ENCODE measurements around the gene PRPF40A. TPM values are rescaled to one million over a fixed set of nuclear protein-coding genes. Genes with fewer than 3 reads are reported as not detected.

PRPF40A gene
- total RNA-seq, 1 experiment from 2014 or later, result 166 TPM

DNA sequence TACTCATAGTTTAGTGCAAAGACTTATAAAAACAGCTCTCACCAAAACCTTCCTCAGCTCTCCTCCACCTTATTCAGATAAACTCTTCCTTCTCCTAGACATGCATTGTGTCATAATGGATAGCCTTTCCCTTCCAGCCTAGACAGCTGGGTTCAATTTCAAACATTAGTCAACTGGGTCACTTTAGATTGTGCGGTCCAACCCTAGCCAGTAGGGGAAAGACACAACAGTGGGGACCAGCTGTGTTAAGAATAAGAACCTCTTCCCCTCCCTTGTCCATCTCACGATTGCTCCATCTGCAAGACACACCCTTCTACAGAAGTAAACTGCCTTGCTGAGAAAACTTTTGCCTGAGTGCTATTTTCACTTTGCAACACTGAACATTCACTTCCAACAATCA lies 8.5 kb downstream of the PRPF40A start:
- Histone ChIP-seq H3K4me1 (ENCODE audit: insufficient read depth, low read length, poor library complexity, severe bottlenecking) (no peaks in the 10 kb centered on the region), H3K9me3 (ENCODE audit: low read depth, low read length, poor library complexity, severe bottlenecking) (no peaks in the 10 kb centered on the region), H3K36me3 (ENCODE audit: insufficient read depth, low read length, poor library complexity, severe bottlenecking) (peaks cover 38% of the 10 kb centered on the region), H3K27me3 (replicated peaks; ENCODE audit: insufficient read depth, low read depth, low read length, poor library complexity) (no peaks in the 10 kb centered on the region), H3K4me3 (ENCODE audit: low read depth, low read length, poor library complexity, severe bottlenecking) (no peak overlapping the region), H3K27ac (ENCODE audit: low read depth, low read length, poor library complexity, severe bottlenecking) (no peak overlapping the region)
- DNase-seq (ENCODE audit: low spot score), result no peak
- POLR2A ChIA-PET (ENCODE audit: low non-redundant PET), result interaction anchor here (0.7 kb wide), 1 partner anchor 40 kb away, joined by 3 read pairs; no protein-coding TSS in a partner anchor
- CTCF ChIA-PET, result no interaction called here
- intact Hi-C loops (cut with micrococcal nuclease; ENCODE audit: unreplicated experiment), result no loop called here
- no peak for TF ChIP-seq EZH2 (IDR thresholded peaks at IDR 0.05; ENCODE audit: borderline replicate concordance, low read depth, low read length, poor library complexity, severe bottlenecking)
- TF ChIP-seq, protein P1, sequence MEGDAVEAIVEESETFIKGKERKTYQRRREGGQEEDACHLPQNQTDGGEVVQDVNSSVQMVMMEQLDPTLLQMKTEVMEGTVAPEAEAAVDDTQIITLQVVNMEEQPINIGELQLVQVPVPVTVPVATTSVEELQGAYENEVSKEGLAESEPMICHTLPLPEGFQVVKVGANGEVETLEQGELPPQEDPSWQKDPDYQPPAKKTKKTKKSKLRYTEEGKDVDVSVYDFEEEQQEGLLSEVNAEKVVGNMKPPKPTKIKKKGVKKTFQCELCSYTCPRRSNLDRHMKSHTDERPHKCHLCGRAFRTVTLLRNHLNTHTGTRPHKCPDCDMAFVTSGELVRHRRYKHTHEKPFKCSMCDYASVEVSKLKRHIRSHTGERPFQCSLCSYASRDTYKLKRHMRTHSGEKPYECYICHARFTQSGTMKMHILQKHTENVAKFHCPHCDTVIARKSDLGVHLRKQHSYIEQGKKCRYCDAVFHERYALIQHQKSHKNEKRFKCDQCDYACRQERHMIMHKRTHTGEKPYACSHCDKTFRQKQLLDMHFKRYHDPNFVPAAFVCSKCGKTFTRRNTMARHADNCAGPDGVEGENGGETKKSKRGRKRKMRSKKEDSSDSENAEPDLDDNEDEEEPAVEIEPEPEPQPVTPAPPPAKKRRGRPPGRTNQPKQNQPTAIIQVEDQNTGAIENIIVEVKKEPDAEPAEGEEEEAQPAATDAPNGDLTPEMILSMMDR (conservative IDR thresholded peaks at IDR 0.05; ENCODE audit: low read depth, low read length), result no peak
- no TSS peak for BruUV-seq (replicated peaks)

DNA sequence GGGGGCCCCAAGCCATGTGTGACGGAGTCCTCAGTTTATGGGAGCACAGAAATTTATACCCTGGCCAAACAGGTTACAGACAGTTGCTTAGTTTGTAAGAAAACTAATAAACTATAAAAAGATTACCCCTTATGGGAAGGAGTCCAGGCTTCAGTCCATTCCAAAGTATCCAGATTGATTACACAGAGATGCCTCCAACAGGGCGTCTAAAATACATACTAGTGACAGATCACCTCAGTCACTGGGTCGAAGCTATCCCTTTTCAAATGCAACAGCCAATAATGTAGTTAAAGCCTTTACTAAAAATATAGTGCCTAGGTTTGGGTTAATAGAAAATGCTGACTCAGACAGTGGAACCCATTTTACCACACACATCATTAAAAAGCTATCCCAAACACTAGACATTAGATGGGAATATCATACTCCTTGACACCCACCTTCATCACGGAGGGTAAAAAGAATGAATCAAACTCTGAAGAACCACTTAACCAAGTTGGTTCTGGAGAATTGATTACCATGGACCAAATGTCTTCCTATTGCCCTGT lies 10.7 kb downstream of the PRPF40A start:
- TF ChIP-seq EZH2 (IDR thresholded peaks at IDR 0.05; ENCODE audit: borderline replicate concordance, low read depth, low read length, poor library complexity, severe bottlenecking), result no peak
- TF ChIP-seq, protein P1 (conservative IDR thresholded peaks at IDR 0.05; ENCODE audit: low read depth, low read length), result no peak
- no peaks in the 10 kb centered on the region for H3K9me3 ChIP-seq (ENCODE audit: low read depth, low read length, poor library complexity, severe bottlenecking)
- H3K36me3 ChIP-seq (ENCODE audit: insufficient read depth, low read length, poor library complexity, severe bottlenecking), result peaks cover 18% of the 10 kb centered on the region
- H3K4me1 ChIP-seq (ENCODE audit: insufficient read depth, low read length, poor library complexity, severe bottlenecking), result no peaks in the 10 kb centered on the region
- ChIA-PET POLR2A (ENCODE audit: low non-redundant PET) (no interaction called here), CTCF (no interaction called here)
- no peak overlapping the region for H3K27ac ChIP-seq (ENCODE audit: low read depth, low read length, poor library complexity, severe bottlenecking)
- BruUV-seq (replicated peaks), result no TSS peak
- no peaks in the 10 kb centered on the region for H3K27me3 ChIP-seq (replicated peaks; ENCODE audit: insufficient read depth, low read depth, low read length, poor library complexity)
- DNase-seq (ENCODE audit: low spot score), result no peak
- intact Hi-C loops (cut with micrococcal nuclease; ENCODE audit: unreplicated experiment), result no loop called here
- no peak overlapping the region for H3K4me3 ChIP-seq (ENCODE audit: low read depth, low read length, poor library complexity, severe bottlenecking)

DNA sequence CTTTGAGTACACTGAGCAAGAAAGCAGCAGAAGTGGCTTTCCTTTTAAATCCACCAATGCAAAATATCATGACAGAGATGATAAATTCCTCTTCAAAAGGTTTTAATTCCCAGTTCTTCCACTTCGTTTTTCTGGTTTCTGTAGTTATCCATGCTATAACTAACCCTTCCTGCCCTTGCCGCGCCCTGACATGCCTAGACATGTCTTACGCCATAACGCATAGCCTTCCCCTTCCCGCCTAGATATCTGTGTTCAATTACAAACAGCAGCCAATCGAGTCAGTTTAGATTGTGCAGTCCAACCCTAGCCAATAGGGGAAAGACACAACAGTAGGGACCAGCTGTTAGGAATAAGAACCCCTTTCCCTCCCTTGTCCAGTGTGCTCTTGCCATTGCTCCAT lies 16.1 kb downstream of the PRPF40A start:
- ChIA-PET CTCF (no interaction called here), POLR2A (ENCODE audit: low non-redundant PET) (no interaction called here)
- no peaks in the 10 kb centered on the region for H3K4me1 ChIP-seq (ENCODE audit: insufficient read depth, low read length, poor library complexity, severe bottlenecking)
- no peak overlapping the region for H3K4me3 ChIP-seq (ENCODE audit: low read depth, low read length, poor library complexity, severe bottlenecking)
- intact Hi-C loops (cut with micrococcal nuclease; ENCODE audit: unreplicated experiment), result no loop called here
- no peak for DNase-seq (ENCODE audit: low spot score)
- no TSS peak for BruUV-seq (replicated peaks)
- H3K9me3 ChIP-seq (ENCODE audit: low read depth, low read length, poor library complexity, severe bottlenecking), result no peaks in the 10 kb centered on the region
- no peaks in the 10 kb centered on the region for H3K36me3 ChIP-seq (ENCODE audit: insufficient read depth, low read length, poor library complexity, severe bottlenecking)
- H3K27me3 ChIP-seq (replicated peaks; ENCODE audit: insufficient read depth, low read depth, low read length, poor library complexity), result no peaks in the 10 kb centered on the region
- H3K27ac ChIP-seq (ENCODE audit: low read depth, low read length, poor library complexity, severe bottlenecking), result no peak overlapping the region
- no peak for TF ChIP-seq EZH2 (IDR thresholded peaks at IDR 0.05; ENCODE audit: borderline replicate concordance, low read depth, low read length, poor library complexity, severe bottlenecking)
- TF ChIP-seq, protein P1 (conservative IDR thresholded peaks at IDR 0.05; ENCODE audit: low read depth, low read length), result no peak
